ENCODE measurements around the gene LDLR. TPM values are rescaled to one million over a fixed set of nuclear protein-coding genes. Genes with fewer than 3 reads are reported as not detected.

The LDLR gene
- total RNA-seq, 2 experiments from 2014 or later = 117 to 123 TPM

DNA sequence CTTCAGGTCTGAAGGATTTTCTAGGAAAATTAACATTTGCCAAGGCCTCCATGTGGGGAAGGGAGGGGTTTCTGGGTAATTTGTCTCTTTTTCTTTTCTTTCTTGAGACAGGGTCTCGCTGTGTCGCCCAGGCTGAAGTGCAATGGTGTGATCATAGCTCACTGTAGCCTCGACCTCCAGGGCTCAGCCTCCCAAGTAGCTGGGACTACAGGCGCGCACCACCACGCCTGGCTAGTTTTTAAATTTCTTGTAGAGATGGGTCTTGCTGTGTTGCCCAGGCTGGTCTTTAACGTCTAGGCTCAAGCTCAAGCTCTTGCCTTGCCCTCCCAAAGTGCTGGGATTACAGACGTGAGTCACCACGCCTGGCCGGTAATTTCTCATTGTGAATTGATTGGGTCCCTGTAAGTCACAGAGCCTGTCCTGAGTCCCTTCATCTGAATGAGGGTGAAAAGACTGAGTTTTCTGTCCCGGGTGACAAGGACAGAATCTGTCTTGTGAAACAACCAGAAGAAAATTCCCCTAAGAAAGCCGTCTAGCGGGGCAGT, 76.3 kb downstream of the LDLR start:
- no peak overlapping the region for H3K27ac Mint-ChIP-seq
- DNase-seq (no peak), ATAC-seq (no peak)
- no peaks in the 10 kb centered on the region for H3K36me3 Mint-ChIP-seq (ENCODE audit: low read depth)
- H3K9me3 Mint-ChIP-seq (ENCODE audit: insufficient read depth) = no peaks in the 10 kb centered on the region
- H3K4me1 Mint-ChIP-seq (ENCODE audit: low read depth) = no peaks in the 10 kb centered on the region
- peaks cover 2% of the 10 kb centered on the region for H3K27me3 Mint-ChIP-seq (ENCODE audit: low read depth)
- no peak overlapping the region for H3K4me3 Mint-ChIP-seq
- ChIA-PET POLR2A (interaction anchor here (0.6 kb wide), 1 partner anchor 23 kb away, joined by 3 read pairs; no protein-coding TSS in a partner anchor), CTCF (interaction anchor here (1.6 kb wide), 1 partner anchor 10 kb away, joined by 4 read pairs; the partner anchor contains the start of gene SPC24)

DNA sequence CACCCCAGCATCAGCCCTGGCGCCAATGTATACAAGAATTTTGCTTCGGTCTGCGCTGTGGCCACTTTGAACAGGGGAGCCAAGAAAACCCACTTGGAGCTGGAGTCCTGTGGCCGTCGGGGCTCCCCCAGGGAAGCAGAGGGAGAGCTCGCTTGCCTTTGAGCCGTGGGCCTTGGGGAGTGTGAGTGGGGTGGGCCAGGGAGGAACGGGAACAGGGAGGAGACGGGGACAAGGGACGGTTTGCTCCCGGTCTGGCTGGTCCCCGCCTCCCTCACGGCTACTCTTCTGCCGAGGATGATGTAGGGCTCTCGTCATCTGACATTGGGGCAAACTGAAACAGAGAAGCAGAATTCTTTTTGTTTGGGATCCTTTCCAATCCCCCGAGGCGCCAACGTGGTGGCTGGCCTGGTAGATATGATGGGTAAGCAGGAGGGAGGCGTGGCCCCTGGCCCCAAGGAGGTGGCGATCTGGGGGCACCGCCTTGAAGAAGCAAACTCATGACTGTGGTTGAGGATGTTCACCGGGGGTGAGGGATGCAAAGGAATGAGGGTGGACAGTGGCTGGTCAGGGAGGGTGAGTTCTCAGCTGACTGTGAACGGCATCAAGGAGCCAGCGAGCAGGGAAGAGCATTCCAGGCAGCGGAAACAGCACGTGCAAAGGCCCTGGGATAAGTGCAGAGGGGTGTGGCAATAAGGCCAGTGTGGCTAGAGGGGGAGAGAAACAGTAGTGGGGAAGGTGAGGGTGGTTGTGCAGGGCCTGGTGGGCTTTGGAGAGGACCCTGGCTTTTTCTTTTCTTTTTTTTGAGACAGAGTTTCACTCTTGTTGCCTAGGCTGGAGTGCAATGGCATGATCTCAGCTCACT, 77.2 kb downstream of the LDLR start:
- Mint-ChIP-seq H3K36me3 (ENCODE audit: low read depth) (no peaks in the 10 kb centered on the region), H3K27me3 (ENCODE audit: low read depth) (peaks cover 2% of the 10 kb centered on the region), H3K4me3 (no peak overlapping the region), H3K27ac (no peak overlapping the region), H3K9me3 (ENCODE audit: insufficient read depth) (no peaks in the 10 kb centered on the region), H3K4me1 (ENCODE audit: low read depth) (no peaks in the 10 kb centered on the region)
- ATAC-seq (no peak), DNase-seq (no peak)
- ChIA-PET CTCF (no interaction called here), POLR2A (interaction anchor here (0.6 kb wide), 1 partner anchor 22 kb away, joined by 3 read pairs; no protein-coding TSS in a partner anchor)

DNA sequence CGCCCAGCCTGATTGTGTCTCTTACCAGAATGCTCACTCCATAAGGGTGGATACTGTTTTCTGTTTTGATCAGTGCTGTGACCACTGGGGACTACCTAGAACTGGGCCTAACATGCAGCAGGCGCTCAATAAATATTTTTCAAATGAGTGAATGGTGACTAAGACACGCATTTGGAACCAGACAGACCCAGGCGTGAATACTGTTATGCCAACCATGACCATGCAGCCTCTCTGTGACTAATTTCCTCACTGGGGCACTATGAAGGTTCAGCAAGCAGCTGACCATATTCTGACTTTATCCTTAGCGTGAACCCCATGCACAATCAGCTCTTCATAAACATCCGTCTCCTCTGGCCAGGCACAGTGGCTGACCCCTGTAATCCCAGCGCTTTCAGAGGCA, 79.3 kb downstream of the LDLR start:
- Mint-ChIP-seq H3K9me3 (ENCODE audit: insufficient read depth) (no peaks in the 10 kb centered on the region), H3K4me1 (ENCODE audit: low read depth) (no peaks in the 10 kb centered on the region), H3K27me3 (ENCODE audit: low read depth) (peaks cover 2% of the 10 kb centered on the region), H3K27ac (no peak overlapping the region), H3K36me3 (ENCODE audit: low read depth) (no peaks in the 10 kb centered on the region), H3K4me3 (no peak overlapping the region)
- ChIA-PET CTCF (no interaction called here), POLR2A (no interaction called here)
- ATAC-seq (no peak), DNase-seq (no peak)

DNA sequence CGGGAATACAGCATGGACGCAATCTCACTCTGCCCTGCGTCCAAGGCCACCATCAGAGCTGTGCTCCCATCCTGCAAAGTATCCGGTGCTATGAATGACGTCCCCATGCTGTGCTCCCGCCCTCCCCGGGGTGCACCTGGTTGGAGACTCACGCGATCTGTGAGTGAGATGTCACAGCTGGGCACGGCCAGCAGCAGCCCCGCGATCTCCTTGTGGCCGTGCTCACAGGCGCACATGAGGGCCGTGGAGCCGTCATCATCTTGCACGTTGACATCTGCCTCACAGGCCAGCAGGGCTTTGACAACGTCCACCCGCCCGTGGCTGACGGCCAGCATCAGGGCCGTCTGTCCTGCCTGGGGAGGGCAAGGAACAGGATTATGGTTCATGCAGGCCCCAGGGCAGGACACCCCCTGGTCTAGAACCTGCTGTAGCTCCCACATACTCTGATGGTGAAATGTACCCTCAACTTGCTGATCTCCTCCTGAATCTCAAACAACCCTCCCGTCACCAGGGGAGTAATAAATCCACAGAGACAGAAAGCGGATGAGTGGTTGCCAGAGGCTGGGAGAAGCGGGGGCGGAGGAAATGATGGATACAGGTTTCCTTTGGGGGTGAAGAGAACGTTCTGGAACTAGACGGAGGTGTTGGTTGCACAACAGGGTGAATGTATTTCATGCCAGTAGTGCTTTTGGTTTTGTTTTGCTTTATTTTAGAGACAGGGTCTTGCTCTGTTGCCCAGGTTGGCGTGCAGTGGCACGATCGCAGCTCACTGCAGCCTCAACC, 80.8 kb downstream of the LDLR start:
- CTCF ChIA-PET = no interaction called here
- DNase-seq (no peak), ATAC-seq (no peak)
- Mint-ChIP-seq H3K27ac (no peak overlapping the region), H3K27me3 (ENCODE audit: low read depth) (no peaks in the 10 kb centered on the region), H3K4me3 (no peak overlapping the region), H3K36me3 (ENCODE audit: low read depth) (no peaks in the 10 kb centered on the region), H3K4me1 (ENCODE audit: low read depth) (no peaks in the 10 kb centered on the region), H3K9me3 (ENCODE audit: insufficient read depth) (no peaks in the 10 kb centered on the region)
- POLR2A ChIA-PET = no interaction called here

- CTCF ChIA-PET = no interaction called here
- no peaks in the 10 kb centered on the region for H3K36me3 Mint-ChIP-seq (ENCODE audit: low read depth)
- no peak overlapping the region for H3K4me3 Mint-ChIP-seq
- no peaks in the 10 kb centered on the region for H3K9me3 Mint-ChIP-seq (ENCODE audit: insufficient read depth)
- no peaks in the 10 kb centered on the region for H3K27me3 Mint-ChIP-seq (ENCODE audit: low read depth)
- no peaks in the 10 kb centered on the region for H3K4me1 Mint-ChIP-seq (ENCODE audit: low read depth)
- ATAC-seq = no peak
- DNase-seq = no peak
- no peak overlapping the region for H3K27ac Mint-ChIP-seq
- POLR2A ChIA-PET = no interaction called here
These were observed 81.9 kb downstream of the LDLR start for GRCh38 chr19:11171144-11171543.

- H3K9me3 Mint-ChIP-seq (ENCODE audit: insufficient read depth) = no peaks in the 10 kb centered on the region
- no peak overlapping the region for H3K4me3 Mint-ChIP-seq
- ATAC-seq (no peak), DNase-seq (no peak)
- no peaks in the 10 kb centered on the region for H3K4me1 Mint-ChIP-seq (ENCODE audit: low read depth)
- POLR2A ChIA-PET = no interaction called here
- no peaks in the 10 kb centered on the region for H3K27me3 Mint-ChIP-seq (ENCODE audit: low read depth)
- CTCF ChIA-PET = no interaction called here
- no peak overlapping the region for H3K27ac Mint-ChIP-seq
- H3K36me3 Mint-ChIP-seq (ENCODE audit: low read depth) = no peaks in the 10 kb centered on the region
These were observed 83.3 kb downstream of the LDLR start for GRCh38 chr19:11172576-11172975.

- no peak overlapping the region for H3K27ac Mint-ChIP-seq
- ChIA-PET CTCF (no interaction called here), POLR2A (no interaction called here)
- H3K4me1 Mint-ChIP-seq (ENCODE audit: low read depth) = no peaks in the 10 kb centered on the region
- no peak overlapping the region for H3K4me3 Mint-ChIP-seq
- H3K9me3 Mint-ChIP-seq (ENCODE audit: insufficient read depth) = no peaks in the 10 kb centered on the region
- ATAC-seq = no peak
- H3K27me3 Mint-ChIP-seq (ENCODE audit: low read depth) = no peaks in the 10 kb centered on the region
- DNase-seq = no peak
- no peaks in the 10 kb centered on the region for H3K36me3 Mint-ChIP-seq (ENCODE audit: low read depth)
These were observed 84.4 kb downstream of the LDLR start for GRCh38 chr19:11173516-11174155.

GRCh38 chr19:11174336-11174735, 85.1 kb downstream of the LDLR start:
- POLR2A ChIA-PET = no interaction called here
- ATAC-seq = no peak
- H3K4me1 Mint-ChIP-seq (ENCODE audit: low read depth) = no peaks in the 10 kb centered on the region

GRCh38 chr19:11175920-11176319, 86.7 kb downstream of the LDLR start:
- ChIA-PET CTCF (no interaction called here), POLR2A (no interaction called here)
- no peak overlapping the region for H3K4me3 Mint-ChIP-seq
- H3K36me3 Mint-ChIP-seq (ENCODE audit: low read depth) = no peaks in the 10 kb centered on the region
- no peak for ATAC-seq
- H3K27me3 Mint-ChIP-seq (ENCODE audit: low read depth) = no peaks in the 10 kb centered on the region
- peaks cover 9% of the 10 kb centered on the region for H3K4me1 Mint-ChIP-seq (ENCODE audit: low read depth)
- no peaks in the 10 kb centered on the region for H3K9me3 Mint-ChIP-seq (ENCODE audit: insufficient read depth)
- no peak for DNase-seq
- H3K27ac Mint-ChIP-seq = no peak overlapping the region

More at GRCh38 chr19:11174336-11174735, 85.1 kb downstream of the LDLR start:
- Mint-ChIP-seq H3K27ac (no peak overlapping the region), H3K9me3 (ENCODE audit: insufficient read depth) (no peaks in the 10 kb centered on the region), H3K4me3 (no peak overlapping the region), H3K36me3 (ENCODE audit: low read depth) (no peaks in the 10 kb centered on the region), H3K27me3 (ENCODE audit: low read depth) (no peaks in the 10 kb centered on the region)
- no peak for DNase-seq
- CTCF ChIA-PET = no interaction called here

DNA sequence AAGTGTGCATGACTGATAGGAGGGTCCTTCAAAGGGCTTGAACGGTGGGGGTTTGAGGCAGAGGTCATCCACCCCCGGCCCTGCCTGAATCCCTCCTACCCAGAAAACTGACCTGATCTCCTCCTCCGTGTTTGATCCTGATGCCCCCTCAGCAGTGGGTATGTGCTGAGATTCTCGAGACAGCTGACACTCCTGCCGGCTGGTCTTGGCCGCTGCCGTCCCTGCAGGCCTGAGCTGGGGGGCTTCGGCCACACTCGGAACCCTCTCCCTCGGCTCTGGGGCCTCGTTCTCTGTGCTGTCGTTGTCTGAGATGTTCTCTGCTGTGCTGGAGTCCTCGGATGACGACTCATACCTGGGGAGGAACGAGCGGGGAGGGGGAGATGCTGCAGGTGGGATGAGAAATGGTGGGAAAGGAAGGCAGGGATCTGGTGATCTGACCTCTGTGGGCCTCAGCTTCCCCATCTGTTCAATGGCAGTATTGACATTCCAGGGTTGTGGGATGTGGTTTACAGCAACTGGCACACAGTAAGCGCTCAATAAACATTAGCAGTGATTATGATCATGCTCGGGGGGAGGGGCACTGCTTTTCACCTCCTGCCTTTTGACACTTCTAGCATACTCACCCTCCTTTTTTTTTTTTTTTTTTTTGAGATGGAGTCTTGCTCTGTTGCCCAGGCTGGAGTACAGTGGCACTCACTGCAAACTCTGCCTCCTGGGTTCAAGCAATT, 87.4 kb downstream of the LDLR start:
- CTCF ChIA-PET = no interaction called here
- H3K27me3 Mint-ChIP-seq (ENCODE audit: low read depth) = peaks cover 4% of the 10 kb centered on the region

DNA sequence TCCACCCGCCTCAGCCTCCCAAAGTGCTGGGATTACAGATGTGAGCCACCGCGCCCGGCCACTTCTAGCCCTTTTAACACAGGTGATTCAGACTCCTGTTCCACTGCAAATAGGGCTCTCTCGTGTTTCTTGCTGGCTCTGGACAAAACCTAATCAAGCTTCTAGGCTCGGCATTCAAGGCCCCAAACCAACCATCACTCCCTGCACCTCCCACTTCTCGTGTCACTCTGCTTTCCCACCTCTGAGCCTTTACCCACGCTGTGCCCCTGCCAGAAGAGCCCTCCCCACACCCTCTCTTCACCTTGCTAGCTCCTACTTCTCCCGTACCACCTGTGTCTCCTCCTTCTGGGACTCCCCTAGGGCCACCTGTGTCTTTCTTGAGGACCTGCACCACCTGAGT, 88.3 kb downstream of the LDLR start:
- POLR2A ChIA-PET = no interaction called here
- H3K4me1 Mint-ChIP-seq (ENCODE audit: low read depth) = peaks cover 9% of the 10 kb centered on the region
- ATAC-seq (no peak), DNase-seq (no peak)
- peaks cover 4% of the 10 kb centered on the region for H3K27me3 Mint-ChIP-seq (ENCODE audit: low read depth)
- no peaks in the 10 kb centered on the region for H3K36me3 Mint-ChIP-seq (ENCODE audit: low read depth)
- H3K27ac Mint-ChIP-seq = no peak overlapping the region
- CTCF ChIA-PET = no interaction called here
- H3K4me3 Mint-ChIP-seq = no peak overlapping the region
- no peaks in the 10 kb centered on the region for H3K9me3 Mint-ChIP-seq (ENCODE audit: insufficient read depth)

More for the DNA sequence above, 87.4 kb downstream of the LDLR start:
- no peaks in the 10 kb centered on the region for H3K36me3 Mint-ChIP-seq (ENCODE audit: low read depth)
- no peak for ATAC-seq
- H3K9me3 Mint-ChIP-seq (ENCODE audit: insufficient read depth) = no peaks in the 10 kb centered on the region
- peaks cover 9% of the 10 kb centered on the region for H3K4me1 Mint-ChIP-seq (ENCODE audit: low read depth)
- POLR2A ChIA-PET = interaction anchor here (0.6 kb wide), 1 partner anchor 1309 kb away, joined by 3 read pairs; no protein-coding TSS in a partner anchor
- H3K4me3 Mint-ChIP-seq = no peak overlapping the region
- H3K27ac Mint-ChIP-seq = no peak overlapping the region
- DNase-seq = no peak

All from activated CD8-positive, alpha-beta T cell treated with anti-CD3 and anti-CD28 coated beads, Interleukin-2, amount 10 ng/mL, durations not matched to agents 7 days and 5 days (primary cell).